IPS-18c (cell line): ENCODE data around the gene ICA1.
"Not testable (repeated sequence)": the region's sequence is repeated elsewhere in the genome, so short reads cannot be mapped to it uniquely, and the experiment has no call there.

ENCODE experiments used
- H3K4me3 ChIP-seq: 2 replicates; pipeline ENCODE4 v1.7.0; 2013; ENCODE audit warnings: low read depth, mild to moderate bottlenecking, low read length, moderate library complexity; ENCODE audit not compliant: insufficient read depth
- H3K9me3 ChIP-seq: one replicate; pipeline ENCODE4 v1.6.1; 2013; ENCODE audit warnings: mild to moderate bottlenecking, low read length, moderate library complexity; ENCODE audit not compliant: control insufficient read depth, insufficient read depth

ICA1 gene

DNA sequence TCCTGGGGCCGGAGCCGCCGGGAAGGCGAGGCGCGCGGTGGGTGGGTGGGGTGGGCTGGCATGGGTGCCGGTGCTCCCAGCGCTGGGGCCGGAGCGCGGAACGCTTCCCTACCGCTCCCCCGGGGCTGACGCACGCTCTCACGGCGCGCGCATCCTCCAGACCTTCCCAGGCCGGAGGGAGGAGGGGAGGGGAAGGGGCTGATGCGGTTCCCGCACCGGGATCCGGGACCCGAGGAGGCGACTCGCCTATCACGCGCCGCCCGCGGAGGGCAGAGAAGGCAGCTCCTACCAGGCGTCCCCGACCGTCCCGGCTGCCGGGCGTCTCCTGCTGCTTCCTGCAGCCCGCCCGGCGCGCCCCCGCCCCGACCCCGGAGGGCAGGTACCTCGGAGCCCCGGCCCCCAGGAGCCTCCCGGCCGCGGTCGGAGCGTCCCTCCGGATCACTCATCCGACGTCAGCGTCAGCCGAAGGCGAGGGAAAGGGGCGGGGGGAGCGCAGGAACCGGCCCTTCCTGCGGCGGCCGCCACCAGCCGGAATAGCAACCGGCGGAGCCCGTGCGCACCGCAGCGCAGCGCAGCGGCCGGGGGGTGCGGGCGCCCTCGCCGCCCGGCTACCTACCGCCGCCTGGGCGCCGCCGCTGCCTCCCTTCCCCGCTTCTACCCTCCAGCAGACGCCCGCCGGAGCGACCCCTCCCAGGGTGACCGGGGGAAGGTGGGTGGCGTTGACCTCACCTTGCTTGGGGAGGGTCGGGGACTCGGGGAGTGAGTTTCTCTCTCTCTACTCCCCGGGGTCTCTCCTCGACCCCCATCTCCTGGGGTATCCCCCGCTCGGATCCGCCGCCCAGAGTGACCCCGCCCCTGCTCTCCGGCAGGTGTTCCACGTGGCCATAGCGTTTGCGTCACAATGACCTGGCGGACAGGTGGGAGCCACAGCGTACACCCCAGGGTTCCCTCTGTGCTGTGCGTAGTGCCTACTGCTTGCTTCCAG lies at the start of gene ICA1:
ICA1 (minus strand) TSS at position 457 of the 985 bp plus-strand sequence. CDS start 26,241 bp downstream, outside the sequence.
- Histone ChIP-seq H3K4me3 (peak within 1 kb of the TSS; percentile 77), H3K9me3 (no peaks in the 10 kb centered on the region)

DNA sequence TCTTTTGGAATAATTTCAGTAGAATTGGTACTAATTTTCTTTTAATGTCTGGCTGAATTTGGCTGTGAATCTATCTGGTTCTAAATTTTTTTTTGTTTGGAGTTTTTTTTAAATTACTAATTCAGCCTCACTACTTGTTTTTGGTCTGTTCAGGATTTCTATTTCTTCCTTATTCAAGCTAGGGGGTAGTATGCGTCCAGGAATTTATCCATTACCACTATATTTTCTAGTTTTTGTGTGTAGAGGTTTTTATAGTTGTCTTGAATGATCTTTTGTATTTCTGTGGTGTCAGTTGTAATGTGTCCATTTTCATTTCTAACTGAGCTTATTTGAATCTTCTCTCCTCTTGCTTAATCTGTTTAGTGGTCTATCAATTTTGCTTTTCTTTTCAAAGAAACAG lies 48.9 kb upstream of the ICA1 start:
- no peaks in the 10 kb centered on the region for H3K9me3 ChIP-seq
- no peak overlapping the region for H3K4me3 ChIP-seq

DNA sequence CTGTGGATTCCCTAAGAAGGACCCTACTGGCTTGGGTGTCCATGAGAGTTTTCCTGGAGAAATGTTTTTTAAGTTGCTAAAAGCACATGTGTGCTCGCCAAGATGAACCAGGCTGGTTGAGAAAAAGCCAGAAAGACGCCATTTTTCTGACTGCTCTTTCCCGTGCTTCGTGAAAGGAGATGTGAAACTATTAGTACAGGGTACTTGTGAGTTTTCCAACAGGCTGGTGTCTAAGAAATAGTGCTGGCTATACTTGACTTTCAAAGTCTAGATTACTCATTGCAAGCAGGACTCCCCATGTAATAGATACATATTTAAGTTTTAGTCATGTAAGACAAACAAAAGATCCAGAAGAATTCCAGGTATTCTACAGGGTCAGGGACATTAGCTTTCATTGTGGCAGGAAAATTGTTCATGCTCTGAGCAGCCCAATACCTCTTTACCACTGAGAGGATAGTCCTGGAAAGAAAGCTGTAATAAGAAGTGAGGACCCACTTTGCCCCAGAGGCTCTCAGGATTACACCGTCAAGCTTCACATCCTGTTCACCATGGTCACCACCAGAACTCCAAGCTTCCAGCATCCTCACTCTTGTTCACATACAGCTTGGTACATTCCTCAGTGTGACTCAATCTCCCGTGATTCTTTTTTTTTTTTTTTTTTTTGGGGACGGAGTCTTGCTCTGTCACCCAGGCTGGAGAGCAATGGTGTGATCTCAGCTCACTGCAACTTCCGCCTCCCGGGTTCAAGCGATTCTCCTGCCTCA lies 43.8 kb upstream of the ICA1 start:
- H3K9me3 ChIP-seq, result no peaks in the 10 kb centered on the region

DNA sequence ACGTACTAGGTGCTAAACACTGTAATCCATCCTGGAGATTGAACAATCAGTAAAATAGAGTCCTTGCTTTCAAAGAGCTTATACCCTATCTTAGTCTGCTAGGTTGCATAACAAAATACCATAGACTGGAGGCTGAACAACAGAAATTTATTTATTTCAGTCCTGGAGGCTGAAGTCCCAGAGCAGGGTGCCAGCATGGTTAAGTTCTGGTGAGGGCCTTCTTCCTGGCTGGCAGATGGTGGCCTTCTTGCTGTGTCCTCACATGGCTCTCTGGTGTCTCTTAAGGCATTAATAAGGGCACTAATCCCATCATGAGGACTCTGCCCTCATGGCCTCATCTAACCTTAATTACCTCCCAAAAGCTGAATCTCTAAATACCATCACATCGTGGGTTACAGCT lies 43.1 kb upstream of the ICA1 start:
- Histone ChIP-seq H3K9me3 (no peaks in the 10 kb centered on the region), H3K4me3 (no peak overlapping the region)

More for the DNA sequence above, 43.8 kb upstream of the ICA1 start:
- H3K4me3 ChIP-seq, result no peak overlapping the region

DNA sequence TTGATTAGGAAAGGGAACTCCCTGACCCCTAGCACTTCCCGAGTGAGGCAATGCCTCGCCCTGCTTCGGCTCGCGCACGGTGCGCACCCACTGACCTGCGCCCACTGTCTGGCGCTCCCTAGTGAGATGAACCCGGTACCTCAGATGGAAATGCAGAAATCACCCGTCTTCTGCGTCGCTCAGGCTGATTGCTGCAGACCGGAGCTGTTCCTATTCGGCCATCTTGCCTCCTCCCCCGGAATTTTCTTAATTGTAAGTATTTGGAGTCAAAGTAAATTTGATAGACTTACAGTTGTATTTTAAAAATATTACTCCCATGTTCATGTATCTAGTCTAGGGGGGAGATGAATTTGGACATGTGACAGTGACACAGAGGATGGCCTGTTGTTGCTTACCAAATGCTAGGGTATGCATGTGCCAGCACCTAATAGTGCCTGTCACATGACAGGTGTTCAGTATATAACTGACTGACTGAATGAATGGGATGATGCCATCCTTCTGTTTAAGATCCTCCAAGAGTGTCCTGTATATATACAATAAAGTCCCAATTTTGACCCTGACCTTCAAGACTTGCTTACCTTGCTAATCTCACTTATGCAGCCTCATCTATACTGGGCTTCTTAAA lies 42.0 kb upstream of the ICA1 start:
- peak overlapping the region; percentile 36; the same call in 1 of the 2 replicates for H3K4me3 ChIP-seq
- H3K9me3 ChIP-seq, result no peaks in the 10 kb centered on the region

DNA sequence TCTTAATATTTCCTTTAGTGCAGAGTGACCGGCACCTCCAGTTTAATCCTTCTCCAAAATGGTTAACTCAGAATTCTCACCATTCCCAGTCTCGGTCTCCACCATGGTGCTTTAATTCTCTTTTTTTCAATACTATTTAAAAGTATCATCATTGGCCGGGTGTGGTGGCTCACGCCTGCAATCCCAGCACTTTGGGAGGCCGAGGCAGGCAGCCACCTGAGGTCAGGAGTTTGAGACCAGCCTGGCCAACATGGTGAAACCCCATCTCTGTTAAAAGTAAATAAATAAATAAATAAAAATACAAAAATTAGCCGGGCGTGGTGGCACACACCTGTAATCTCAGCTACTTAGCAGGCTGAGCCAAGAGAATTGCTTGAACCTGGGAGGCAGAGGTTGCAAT lies 35.1 kb upstream of the ICA1 start:
- not testable (repeated sequence) for H3K4me3 ChIP-seq, H3K9me3 ChIP-seq

DNA sequence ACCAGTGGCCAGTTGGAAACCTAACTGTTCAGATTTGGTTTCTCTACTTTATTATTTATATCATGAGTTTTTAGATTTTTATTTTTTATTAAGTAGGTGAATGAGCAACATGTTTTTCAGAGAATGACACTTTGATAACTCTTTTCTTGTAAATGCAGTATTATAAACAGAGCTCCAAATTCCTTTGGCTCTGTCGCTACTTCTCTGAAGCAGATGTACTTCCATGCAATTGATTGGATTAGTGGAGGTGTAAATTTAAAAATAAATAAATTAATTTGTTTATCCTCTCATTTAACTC lies 34.3 kb upstream of the ICA1 start:
- Histone ChIP-seq H3K9me3 (no peaks in the 10 kb centered on the region), H3K4me3 (no peak overlapping the region)

DNA sequence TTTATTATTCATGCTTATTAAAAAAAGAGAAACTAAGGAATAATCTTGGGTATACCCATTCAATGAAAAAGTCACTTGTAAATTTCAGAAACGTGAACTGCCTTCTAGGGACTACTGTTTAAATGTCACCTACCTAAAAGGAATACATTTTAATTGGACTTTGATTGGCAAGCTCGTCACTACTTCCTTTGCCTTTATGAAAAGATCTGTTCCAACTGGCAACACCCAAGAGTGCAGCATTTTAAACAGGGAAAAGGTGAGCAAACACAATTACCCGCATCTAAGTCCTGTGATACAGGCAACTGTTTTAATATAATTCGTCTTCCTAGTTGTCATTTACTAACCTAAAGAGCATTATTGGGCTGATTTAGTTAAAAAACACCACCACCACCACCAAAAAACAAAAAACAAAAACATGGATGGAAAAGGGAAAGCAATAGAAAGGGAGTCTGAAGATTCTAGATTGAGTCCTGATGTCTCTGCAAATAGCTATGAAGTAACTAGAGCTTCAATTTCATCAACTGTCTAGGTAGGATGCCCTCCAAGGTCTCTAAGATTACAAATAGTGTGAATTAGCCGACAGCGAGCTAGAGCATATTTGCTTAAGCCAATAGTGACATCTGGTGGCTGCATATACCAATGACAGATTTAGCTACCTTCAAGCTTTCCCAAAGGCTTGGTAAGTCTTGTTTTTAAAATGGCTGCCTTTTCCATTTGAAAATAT lies 33.8 kb upstream of the ICA1 start:
- Histone ChIP-seq H3K4me3 (no peak overlapping the region), H3K9me3 (no peaks in the 10 kb centered on the region)

DNA sequence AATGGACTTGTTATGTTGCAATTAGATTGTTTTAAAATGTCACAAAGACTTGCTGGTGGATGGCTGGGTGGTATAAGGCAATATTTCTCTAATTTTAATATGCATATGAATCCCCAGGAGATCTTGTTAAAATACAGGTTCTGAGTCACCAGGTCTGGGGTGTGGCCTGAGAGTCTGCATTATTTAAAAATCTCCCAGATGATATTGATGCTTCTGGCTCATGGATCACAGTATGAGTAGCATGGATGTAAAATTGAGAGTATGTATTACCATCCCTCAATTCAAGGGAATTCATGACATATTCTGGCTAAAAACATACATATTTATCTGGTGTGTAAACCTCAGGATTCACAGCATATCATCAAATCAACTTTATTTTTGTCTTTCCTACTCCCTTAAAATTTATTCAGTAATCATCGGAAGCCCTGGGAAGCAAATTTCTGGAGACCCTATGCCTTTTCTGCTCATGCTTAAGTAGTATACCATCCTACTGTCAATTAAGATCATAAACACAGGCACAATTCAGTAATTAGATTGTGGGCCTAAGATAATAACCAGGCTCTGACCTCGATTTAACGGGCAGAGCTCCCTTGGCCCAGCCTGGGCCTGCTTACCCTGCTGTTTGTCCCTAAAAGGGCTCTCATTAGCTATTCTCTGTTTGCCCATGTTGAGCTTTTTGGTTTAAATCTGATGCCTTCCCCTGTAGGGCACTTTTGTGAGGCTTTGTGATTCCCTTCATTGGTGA lies 29.6 kb upstream of the ICA1 start:
- no peak overlapping the region for H3K4me3 ChIP-seq
- no peaks in the 10 kb centered on the region for H3K9me3 ChIP-seq

DNA sequence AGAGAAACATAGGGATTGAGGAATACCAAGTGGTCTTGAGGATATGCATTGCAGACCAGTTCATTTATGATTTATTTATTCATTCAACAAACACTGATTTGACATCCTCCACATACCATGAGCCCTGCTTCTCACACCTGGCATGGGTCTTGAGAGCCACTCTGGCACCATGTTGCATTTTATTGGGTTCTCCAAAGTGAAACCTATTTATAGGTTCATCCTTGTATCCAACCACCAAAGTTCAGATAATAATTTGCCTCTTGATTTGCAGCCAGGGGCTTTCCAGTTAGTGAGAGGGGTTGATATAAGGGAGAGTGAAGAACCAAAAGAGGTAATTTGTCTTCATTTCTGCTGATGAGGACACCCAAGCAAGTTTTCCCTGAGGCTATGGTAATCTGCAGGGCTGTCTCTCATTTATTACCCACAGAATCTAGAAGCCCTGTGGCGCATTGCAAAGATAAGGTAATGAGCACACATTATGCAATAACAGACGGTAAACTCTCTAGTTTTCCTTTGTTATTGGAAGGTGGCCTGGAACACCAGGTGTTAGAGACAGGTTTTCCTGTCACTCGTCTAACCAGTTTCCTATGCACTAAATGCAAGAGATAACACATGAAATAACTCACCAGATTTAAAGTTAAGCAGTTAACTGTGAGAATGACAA lies 28.8 kb upstream of the ICA1 start:
- Histone ChIP-seq H3K9me3 (no peaks in the 10 kb centered on the region), H3K4me3 (no peak overlapping the region)

DNA sequence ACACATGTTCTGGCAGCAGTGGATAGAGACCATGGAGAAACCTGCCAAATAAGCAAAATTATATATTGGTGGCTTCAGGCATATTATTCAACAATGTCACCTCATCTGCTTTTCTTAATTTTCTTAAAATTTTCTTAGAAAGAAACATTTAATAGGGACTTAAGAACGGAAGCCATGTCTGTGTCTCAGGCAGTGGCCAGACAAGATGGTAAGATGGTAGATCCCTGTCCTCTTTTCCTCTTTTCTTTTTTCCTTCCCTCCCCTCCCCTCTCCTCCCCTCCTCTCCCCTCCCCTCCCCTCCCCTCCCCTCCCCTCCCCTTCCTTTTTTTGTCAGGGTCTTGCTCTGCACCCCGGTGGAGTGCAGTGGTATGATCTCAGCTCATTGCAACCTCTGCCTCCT lies 24.2 kb upstream of the ICA1 start:
- H3K9me3 ChIP-seq, result no peaks in the 10 kb centered on the region
- H3K4me3 ChIP-seq, result no peak overlapping the region

DNA sequence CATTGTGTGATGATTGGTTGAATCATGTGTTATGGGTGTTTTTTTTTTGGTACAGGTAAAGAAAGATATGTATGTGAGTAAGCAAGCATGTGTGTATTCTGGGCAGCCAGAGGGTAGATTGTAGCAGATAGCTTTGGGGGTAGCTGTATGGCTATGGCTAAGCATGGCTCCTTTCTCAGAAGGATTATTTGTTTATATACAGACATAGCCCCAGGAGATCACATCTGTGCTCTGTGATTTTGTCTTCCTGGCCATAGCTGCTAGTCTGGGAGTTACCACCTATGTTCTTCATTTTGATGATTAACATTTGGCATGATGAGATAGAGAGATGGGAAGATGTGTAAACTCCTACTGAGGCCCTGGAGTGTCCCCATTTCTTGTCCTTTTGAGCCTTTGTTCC lies 23.2 kb upstream of the ICA1 start:
- H3K9me3 ChIP-seq, result no peaks in the 10 kb centered on the region
- no peak overlapping the region for H3K4me3 ChIP-seq

DNA sequence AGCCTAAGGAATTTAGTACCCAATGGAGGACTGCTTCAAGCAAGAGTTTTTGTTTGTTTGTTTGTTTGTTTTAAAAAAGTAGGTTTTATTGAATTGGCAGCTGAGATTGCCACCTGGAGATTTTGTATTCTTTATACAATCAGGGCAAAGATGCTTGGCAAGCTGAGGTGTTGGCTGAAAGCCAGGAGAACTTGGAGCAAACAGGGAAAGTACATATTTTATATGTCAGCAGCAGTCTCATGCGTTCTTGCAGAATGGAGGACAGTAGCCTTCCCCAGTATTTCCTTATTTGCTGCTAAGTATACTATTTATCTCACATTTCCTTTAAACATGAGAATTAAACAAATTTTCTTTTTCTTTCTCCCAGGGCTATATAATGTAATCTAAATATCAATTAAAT lies 22.6 kb upstream of the ICA1 start:
- no peaks in the 10 kb centered on the region for H3K9me3 ChIP-seq
- no peak overlapping the region for H3K4me3 ChIP-seq

DNA sequence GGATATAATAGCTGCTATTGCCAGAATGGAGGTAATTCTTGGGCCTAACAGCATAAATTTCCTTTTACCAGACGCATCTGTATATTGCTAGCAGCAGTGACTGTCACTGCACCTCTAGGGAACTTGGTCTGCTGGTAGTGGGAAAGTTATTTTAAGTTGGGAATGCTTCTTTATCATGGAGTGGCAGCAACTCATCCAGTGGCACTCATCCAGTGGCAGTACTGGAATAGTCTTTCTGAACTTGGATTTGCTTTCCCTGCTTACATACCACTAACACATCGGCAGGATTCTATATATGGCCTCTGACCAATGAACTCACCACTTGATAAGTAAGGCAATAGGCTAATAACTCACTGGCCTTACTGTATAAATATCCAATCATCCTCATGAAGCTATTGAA lies 22.0 kb upstream of the ICA1 start:
- Histone ChIP-seq H3K9me3 (no peaks in the 10 kb centered on the region), H3K4me3 (no peak overlapping the region)

DNA sequence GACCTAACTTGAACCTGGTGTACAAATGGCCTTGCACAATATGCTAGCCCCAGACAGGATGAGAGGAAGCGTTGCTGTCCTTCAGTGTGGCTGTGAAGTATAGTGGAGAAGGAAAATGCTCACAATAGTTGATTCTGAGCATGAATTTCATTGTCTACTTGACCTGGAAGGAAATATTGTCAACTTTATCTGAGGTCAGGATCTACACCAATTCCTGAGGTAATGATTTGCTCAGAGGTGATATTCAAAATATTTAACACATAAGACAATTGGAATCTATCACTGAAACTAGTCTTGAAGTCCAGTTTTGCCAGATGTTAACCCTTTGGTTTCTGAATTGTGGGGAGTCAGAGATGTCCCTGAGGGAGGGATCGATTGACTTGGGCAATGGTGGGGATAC lies 20.9 kb upstream of the ICA1 start:
- no peak overlapping the region for H3K4me3 ChIP-seq
- H3K9me3 ChIP-seq, result no peaks in the 10 kb centered on the region

DNA sequence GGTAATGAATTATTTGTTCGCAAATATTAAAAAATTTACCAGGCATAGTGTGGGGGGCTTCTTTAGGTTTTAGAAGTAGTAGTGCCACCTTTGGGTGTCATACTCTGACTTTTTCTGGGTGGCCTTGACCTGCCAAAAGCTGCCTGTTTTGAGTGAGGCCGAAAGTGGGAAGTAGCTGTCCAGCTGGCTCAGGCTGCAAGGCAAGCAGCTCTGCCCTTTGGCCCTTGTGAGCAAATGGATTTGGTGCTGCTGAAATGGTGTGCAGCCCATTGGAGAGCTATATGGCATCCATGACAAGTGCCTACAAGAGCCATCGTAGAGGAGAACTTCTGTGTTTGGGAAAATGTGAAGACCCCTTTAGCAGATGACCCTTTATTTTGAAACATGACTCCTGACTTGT lies 20.2 kb upstream of the ICA1 start:
- H3K9me3 ChIP-seq, result no peaks in the 10 kb centered on the region
- H3K4me3 ChIP-seq, result no peak overlapping the region
